Peyer's patch (tissue), 4 donors: ENCODE data around the gene EPB41L3. TPM values are rescaled to one million over a fixed set of nuclear protein-coding genes. Genes with fewer than 3 reads are reported as not detected.
"Not testable (repeated sequence)": the region's sequence is repeated elsewhere in the genome, so short reads cannot be mapped to it uniquely, and the experiment has no call there.

ENCODE experiments used
- DNase-seq, 3 donors: peaks; one replicate each; pipeline ENCODE4 v3.0.0-alpha.2; 2017 to 2019
- H3K27ac ChIP-seq, 4 donors: fragments of 200-600 bp; sonication (generic); one replicate each; pipeline ENCODE4 v1.5.1; 2016 to 2019
- H3K27me3 ChIP-seq, 2 donors: fragments of 200-600 bp; sonication (generic); one replicate each; pipeline ENCODE4 v1.5.1; 2019
- H3K36me3 ChIP-seq, 3 donors: fragments of 200-600 bp; sonication (generic); one replicate each; pipeline ENCODE4 v1.5.1; 2016 to 2019
- H3K4me1 ChIP-seq, 4 donors: fragments of 200-600 bp; sonication (generic); one replicate each; pipeline ENCODE4 v1.5.1; 2016 to 2019
- H3K4me3 ChIP-seq, 4 donors: fragments of 200-600 bp; sonication (generic); 1 replicate in 3 of 4; 2 replicates in 1 of 4; pipeline ENCODE4 v1.5.1; 2016 to 2019; ENCODE audit warnings: mild to moderate bottlenecking in 1 of 4
- H3K9me3 ChIP-seq, 4 donors: fragments of 200-600 bp; sonication (generic); one replicate each; pipeline ENCODE4 v1.5.1; 2016 to 2019; ENCODE audit warnings: mild to moderate bottlenecking in 1 of 4
- CTCF ChIP-seq, 6 experiments: fragments of 450-650 bp in 4 of 6; fragments of 200-600 bp in 2 of 6; sonication (generic) in 1 of 6; IDR thresholded peaks; one replicate each; pipeline ENCODE4 v1.5.1; 2017 to 2019; ENCODE audit warnings: antibody characterized with exemption in 6 of 6, mild to moderate bottlenecking in 3 of 6, moderate library complexity in 1 of 6
- POLR2A ChIP-seq, 2 donors: fragments of 450-650 bp; IDR thresholded peaks; one replicate each; pipeline ENCODE4 v1.5.1; 2017; ENCODE audit warnings: antibody characterized with exemption in 2 of 2, mild to moderate bottlenecking in 2 of 2, moderate library complexity in 2 of 2
- total RNA-seq, 4 donors: library from RNA; depleted of rRNA; stranded (reverse); fragments of >200 nt; gene quantifications; one replicate each; pipeline ENCODE4 v1.1.0, GENCODE V29; 2016

The EPB41L3 gene
- total RNA-seq, 4 donors from 2014 or later, result 234 to 251 (median 248) TPM

- no peak for DNase-seq
- H3K4me1 ChIP-seq, result peaks cover 0 to 14% (median 0%) of the 10 kb centered on the region in 4 donors
- TF ChIP-seq POLR2A (IDR thresholded peaks at IDR 0.05) (no peak), CTCF (IDR thresholded peaks at IDR 0.05) (no peak)
These were observed 29.9 kb downstream of the EPB41L3 start for GRCh38 chr18:5513947-5514346.

GRCh38 chr18:5512176-5512575 lies 31.6 kb downstream of the EPB41L3 start:
- TF ChIP-seq POLR2A (IDR thresholded peaks at IDR 0.05), result no peak
- TF ChIP-seq CTCF (IDR thresholded peaks at IDR 0.05), result no peak
- Histone ChIP-seq H3K27me3 (no peaks in the 10 kb centered on the region), H3K27ac (no peak overlapping the region), H3K36me3 (no peaks in the 10 kb centered on the region), H3K4me3 (no peak overlapping the region), H3K9me3 (no peaks in the 10 kb centered on the region), H3K4me1 (peaks cover 0 to 14% (median 0%) of the 10 kb centered on the region in 4 donors)
- no peak for DNase-seq

More at GRCh38 chr18:5513947-5514346, 29.9 kb downstream of the EPB41L3 start:
- Histone ChIP-seq H3K9me3 (no peaks in the 10 kb centered on the region), H3K4me3 (no peak overlapping the region), H3K27me3 (no peaks in the 10 kb centered on the region), H3K36me3 (no peaks in the 10 kb centered on the region), H3K27ac (no peak overlapping the region)

GRCh38 chr18:5511541-5511940 lies 32.3 kb downstream of the EPB41L3 start:
- not testable (repeated sequence) for H3K27me3 ChIP-seq, H3K9me3 ChIP-seq, H3K36me3 ChIP-seq, H3K4me3 ChIP-seq, DNase-seq, H3K27ac ChIP-seq
- H3K4me1 ChIP-seq, result peaks cover 0 to 14% (median 0%) of the 10 kb centered on the region in 4 donors

- TF ChIP-seq CTCF (IDR thresholded peaks at IDR 0.05), result no peak
- TF ChIP-seq POLR2A (IDR thresholded peaks at IDR 0.05), result no peak
- Histone ChIP-seq H3K9me3 (no peaks in the 10 kb centered on the region), H3K36me3 (no peaks in the 10 kb centered on the region), H3K27me3 (no peaks in the 10 kb centered on the region), H3K4me3 (no peak overlapping the region), H3K27ac (no peak overlapping the region), H3K4me1 (peaks cover 0 to 13% (median 0%) of the 10 kb centered on the region in 4 donors)
- no peak for DNase-seq
These were observed 33.5 kb downstream of the EPB41L3 start for GRCh38 chr18:5510135-5510846.

GRCh38 chr18:5508821-5509220 lies 35.0 kb downstream of the EPB41L3 start:
- H3K4me1 ChIP-seq, result peaks cover 0 to 2% (median 0%) of the 10 kb centered on the region in 4 donors
- no peaks in the 10 kb centered on the region for H3K9me3 ChIP-seq
- no peak overlapping the region for H3K27ac ChIP-seq
- H3K36me3 ChIP-seq, result no peaks in the 10 kb centered on the region
- no peaks in the 10 kb centered on the region for H3K27me3 ChIP-seq
- no peak for DNase-seq
- no peak overlapping the region for H3K4me3 ChIP-seq
- TF ChIP-seq CTCF (IDR thresholded peaks at IDR 0.05) (no peak), POLR2A (IDR thresholded peaks at IDR 0.05) (no peak)

GRCh38 chr18:5507756-5508155 lies 36.0 kb downstream of the EPB41L3 start:
- no peak for DNase-seq
- no peaks in the 10 kb centered on the region for H3K9me3 ChIP-seq
- H3K27me3 ChIP-seq, result no peaks in the 10 kb centered on the region
- no peak overlapping the region for H3K4me3 ChIP-seq
- H3K27ac ChIP-seq, result no peak overlapping the region
- no peaks in the 10 kb centered on the region for H3K36me3 ChIP-seq
- TF ChIP-seq POLR2A (IDR thresholded peaks at IDR 0.05), result no peak
- no peak for TF ChIP-seq CTCF (IDR thresholded peaks at IDR 0.05)
- H3K4me1 ChIP-seq, result no peaks in the 10 kb centered on the region
